H1 (cell line): ENCODE results near the gene MECP2. TPM values are rescaled to one million over a fixed set of nuclear protein-coding genes. Genes with fewer than 3 reads are reported as not detected.

Experiments
- CTCF ChIA-PET: fragments of 300-600 bp; sonication (Branson Sonifier 250); formaldehyde crosslinking; loops from one replicate; lab custom pipeline; 2021; ENCODE audit not compliant: partially characterized antibody; lab: Charles Lee
- POLR2A ChIA-PET: fragments of 300-600 bp; sonication (Branson Sonifier 250); formaldehyde crosslinking; loops from one replicate; lab custom pipeline; 2021; ENCODE audit warnings: inconsistent platforms; ENCODE audit not compliant: partially characterized antibody; lab: Charles Lee
- DNase-seq, 2 experiments: peaks; one replicate each; pipeline versions ENCODE4 v3.0.0 to v3.0.0-alpha.2; 2010 to 2022; ENCODE audit warnings: low spot score in 2 of 2, low read depth in 1 of 2, mixed read lengths in 1 of 2
- FAIRE-seq: peaks from 2 replicates; lab custom pipeline; 2011; peaks lifted over from hg19 to GRCh38; lab: Jason Lieb, UNC
- H2AFZ ChIP-seq: 2 replicates; pipeline ENCODE4 v1.8.1; 2012; ENCODE audit warnings: low read length, inconsistent platforms
- H2AK5ac ChIP-seq: 2 replicates; pipeline ENCODE4 v1.6.1; 2013; ENCODE audit warnings: low read depth, low read length
- H2BK120ac ChIP-seq: replicated peaks from 2 replicates; pipeline ENCODE3; 2013; ENCODE audit warnings: low read depth, low read length, inconsistent platforms
- H2BK12ac ChIP-seq: 2 replicates; pipeline ENCODE4 v1.6.1; 2013; ENCODE audit warnings: low read depth, low read length
- H2BK15ac ChIP-seq: 2 replicates; pipeline ENCODE4 v1.6.1; 2013; ENCODE audit warnings: low read length
- H2BK20ac ChIP-seq: 2 replicates; pipeline ENCODE4 v1.6.1; 2013; ENCODE audit warnings: low read length
- H2BK5ac ChIP-seq: 2 replicates; pipeline ENCODE4 v1.6.1; 2013; ENCODE audit warnings: low read depth, low read length
- H3K14ac ChIP-seq: 2 replicates; pipeline ENCODE4 v1.6.1; 2013; ENCODE audit warnings: inconsistent platforms; ENCODE audit not compliant: insufficient read length
- H3K18ac ChIP-seq: 2 replicates; pipeline ENCODE4 v1.6.1; 2013; ENCODE audit warnings: low read length; ENCODE audit errors: extremely low read depth
- H3K23ac ChIP-seq: 2 replicates; pipeline ENCODE4 v1.6.1; 2013; ENCODE audit warnings: inconsistent platforms; ENCODE audit not compliant: insufficient read length
- H3K23me2 ChIP-seq: 2 replicates; pipeline ENCODE4 v1.6.1; 2013; ENCODE audit warnings: low read depth, low read length
- H3K27ac ChIP-seq: 2 replicates; pipeline ENCODE4 v1.6.1; 2011; ENCODE audit warnings: low read depth, low read length, inconsistent platforms
- H3K27me3 ChIP-seq, 4 experiments: replicated peaks in 1 of 4; 1 replicate in 1 of 4; 2 replicates in 3 of 4; pipeline versions ENCODE4 v1.6.1 to v1.8.1; 2011 to 2013; ENCODE audit warnings: low read length in 3 of 4, mild to moderate bottlenecking in 3 of 4, inconsistent platforms in 2 of 4, mixed read lengths in 2 of 4, moderate library complexity in 1 of 4; ENCODE audit not compliant: control insufficient read depth in 3 of 4, insufficient read depth in 3 of 4; ENCODE audit errors: extremely low read depth in 1 of 4
- H3K36me3 ChIP-seq, 4 experiments: 2 replicates each; pipeline versions ENCODE4 v1.6.1 to v1.8.1; 2011 to 2013; ENCODE audit warnings: mild to moderate bottlenecking in 4 of 4, low read length in 3 of 4, moderate library complexity in 2 of 4, control low read depth in 1 of 4, inconsistent platforms in 1 of 4; ENCODE audit not compliant: insufficient read depth in 4 of 4, control insufficient read depth in 2 of 4
- H3K4ac ChIP-seq: replicated peaks from 2 replicates; pipeline ENCODE3; 2013; ENCODE audit warnings: low read length, low read depth, mixed read lengths, inconsistent platforms; ENCODE audit not compliant: insufficient read length
- H3K4me1 ChIP-seq, 4 experiments: replicated peaks in 1 of 4; 1 replicate in 1 of 4; 2 replicates in 3 of 4; pipeline versions ENCODE4 v1.6.1 to v1.8.1; 2011 to 2013; ENCODE audit warnings: low read length in 3 of 4, inconsistent platforms in 2 of 4, mixed read lengths in 1 of 4; ENCODE audit not compliant: insufficient read depth in 4 of 4, control insufficient read depth in 3 of 4
- H3K4me2 ChIP-seq, 2 experiments: 2 replicates each; pipeline versions ENCODE4 v1.6.1 to v1.8.1; 2011 to 2013; ENCODE audit warnings: low read depth in 2 of 2, low read length in 2 of 2, control low read depth in 1 of 2, inconsistent platforms in 1 of 2, mild to moderate bottlenecking in 1 of 2; ENCODE audit not compliant: insufficient read depth in 1 of 2
- H3K4me3 ChIP-seq, 4 experiments: fragments of 200-600, 300-600 bp in 1 of 4; sonication (generic), shearing (Covaris generic), sonication (Bioruptor Twin) in 1 of 4; 2 replicates each; pipeline versions ENCODE4 v1.5.1 to v1.8.1; 2011 to 2016; ENCODE audit warnings: low read length in 4 of 4, low read depth in 3 of 4, control low read depth in 2 of 4, inconsistent platforms in 2 of 4, mild to moderate bottlenecking in 2 of 4, mixed read lengths in 1 of 4, moderate library complexity in 1 of 4; ENCODE audit not compliant: insufficient read depth in 2 of 4; ENCODE audit errors: extremely low read depth in 1 of 4
- H3K56ac ChIP-seq: replicated peaks from 2 replicates; pipeline ENCODE3; 2013; ENCODE audit warnings: low read depth, mild to moderate bottlenecking, mixed read lengths, low read length, inconsistent platforms; ENCODE audit not compliant: insufficient read length
- H3K79me1 ChIP-seq: 2 replicates; pipeline ENCODE4 v1.6.1; 2013; ENCODE audit warnings: low read depth, low read length, control low read depth
- H3K79me2 ChIP-seq, 2 experiments: 2 replicates each; pipeline versions ENCODE4 v1.6.1 to v1.8.1; 2012 to 2013; ENCODE audit warnings: low read length in 2 of 2, mild to moderate bottlenecking in 2 of 2, inconsistent platforms in 1 of 2; ENCODE audit not compliant: insufficient read depth in 2 of 2, control insufficient read depth in 1 of 2
- H3K9ac ChIP-seq, 4 experiments: replicated peaks in 1 of 4; 1 replicate in 1 of 4; 2 replicates in 3 of 4; pipeline versions ENCODE4 v1.6.1 to v1.8.1; 2011 to 2013; ENCODE audit warnings: low read depth in 3 of 4, low read length in 3 of 4, control low read depth in 2 of 4, mild to moderate bottlenecking in 2 of 4, moderate library complexity in 2 of 4, inconsistent platforms in 1 of 4; ENCODE audit errors: extremely low read depth in 1 of 4
- H3K9me3 ChIP-seq, 2 experiments: 2 replicates each; pipeline versions ENCODE4 v1.6.1 to v1.8.1; 2012 to 2013; ENCODE audit warnings: mild to moderate bottlenecking in 2 of 2, moderate library complexity in 2 of 2, control low read depth in 1 of 2, inconsistent platforms in 1 of 2, low read depth in 1 of 2, low read length in 1 of 2, mixed read lengths in 1 of 2; ENCODE audit not compliant: insufficient read depth in 2 of 2
- H4K20me1 ChIP-seq, 2 experiments: replicated peaks in 1 of 2; 2 replicates each; pipeline versions ENCODE3 to v1.8.1; 2011 to 2013; ENCODE audit warnings: inconsistent platforms in 2 of 2, low read length in 2 of 2, mild to moderate bottlenecking in 1 of 2; ENCODE audit not compliant: insufficient read depth in 2 of 2, control insufficient read depth in 1 of 2
- H4K5ac ChIP-seq: 2 replicates; pipeline ENCODE4 v1.6.1; 2013; ENCODE audit warnings: low read length, low read depth, mixed read lengths, inconsistent platforms; ENCODE audit not compliant: insufficient read length
- H4K8ac ChIP-seq: 2 replicates; pipeline ENCODE4 v1.8.0; 2013; ENCODE audit warnings: mild to moderate bottlenecking, moderate library complexity, low read length, inconsistent platforms; ENCODE audit not compliant: insufficient read depth; ENCODE audit errors: extremely low read depth
- H4K91ac ChIP-seq: replicated peaks from 2 replicates; pipeline ENCODE3; 2013; ENCODE audit warnings: low read length, mixed read lengths, inconsistent platforms; ENCODE audit not compliant: insufficient read length
- BRCA1 ChIP-seq: IDR thresholded peaks from 2 replicates; pipeline ENCODE4 v1.6.1; 2012; ENCODE audit warnings: low read depth, low read length, improper control_type of control experiment
- CBX5 ChIP-seq: fragments of 300-800, 300-1000 bp; sonication (generic); IDR thresholded peaks from 2 replicates; pipeline ENCODE4 v1.7.1; 2016; ENCODE audit warnings: antibody characterized with exemption, low read length, low read depth
- CTBP2 ChIP-seq: IDR thresholded peaks from 2 replicates; pipeline ENCODE4 v1.7.0; 2011; ENCODE audit warnings: borderline replicate concordance, mild to moderate bottlenecking, moderate library complexity, mixed read lengths, low read length; ENCODE audit not compliant: insufficient read depth, insufficient read length
- MAFK ChIP-seq: IDR thresholded peaks from 2 replicates; pipeline ENCODE4 v1.6.1; 2012; ENCODE audit warnings: low read depth, mild to moderate bottlenecking, improper control_type of control experiment, low read length
- POLR2AphosphoS5 ChIP-seq: IDR thresholded peaks from 2 replicates; pipeline ENCODE4 v1.6.1; 2011; ENCODE audit warnings: low read depth, low read length
- POU5F1 ChIP-seq: IDR thresholded peaks from 2 replicates; pipeline ENCODE4 v1.6.1; 2011; ENCODE audit warnings: low read depth, mild to moderate bottlenecking, low read length, moderate library complexity
- RFX5 ChIP-seq: IDR thresholded peaks from 2 replicates; pipeline ENCODE4 v1.6.1; 2011; ENCODE audit warnings: low read depth, low read length, improper control_type of control experiment, borderline replicate concordance
- SP2 ChIP-seq: IDR thresholded peaks from 2 replicates; pipeline ENCODE4 v1.6.1; 2012; ENCODE audit warnings: mild to moderate bottlenecking, low read length, inconsistent platforms
- SRF ChIP-seq: IDR thresholded peaks from 2 replicates; pipeline ENCODE4 v1.6.1; 2011; ENCODE audit warnings: mild to moderate bottlenecking, low read depth, low read length, moderate library complexity
- TAF1 ChIP-seq: IDR thresholded peaks from 2 replicates; pipeline ENCODE4 v1.6.1; 2011; ENCODE audit warnings: mild to moderate bottlenecking, low read depth, low read length
- TAF7 ChIP-seq: optimal IDR thresholded peaks from 2 replicates; pipeline ENCODE3; 2011; ENCODE audit warnings: low read depth, mild to moderate bottlenecking, inconsistent platforms, low read length, moderate library complexity, borderline replicate concordance
- TEAD4 ChIP-seq: IDR thresholded peaks from 2 replicates; pipeline ENCODE4 v1.6.1; 2012; ENCODE audit warnings: low read depth, low read length, inconsistent platforms, mixed read lengths
- WGBS, 2 experiments: shearing (Covaris generic) in 1 of 2; methylation state at CpG; one replicate each; pipeline versions ENCODE4 v1.1.6 to v1.1.7; 2013 to 2015; ENCODE audit warnings: low lambda C conversion rate in 2 of 2, mixed read lengths in 2 of 2, inconsistent platforms in 1 of 2, low coverage in 1 of 2, missing lambda C conversion rate in 1 of 2; ENCODE audit not compliant: insufficient replicate concordance in 2 of 2, insufficient coverage in 1 of 2, insufficient read length in 1 of 2; ENCODE audit errors: extremely low coverage in 1 of 2, missing lambda C conversion rate in 1 of 2; 5-methylcytosine and 5-hydroxymethylcytosine counted together
- polyA plus RNA-seq, 7 experiments: library from polyadenylated mRNA; depleted of rRNA in 3 of 7; stranded (reverse) in 5 of 7; unstranded in 2 of 7; fragments of >200 nt in 5 of 7; fragments of 200-250 nt in 2 of 7; gene quantifications; 1 replicate in 5 of 7; 2 replicates in 1 of 7; 4 replicates in 1 of 7; pipeline versions ENCODE4 v1.2.1 to v1.2.3, GENCODE V29; 2011 to 2013; ENCODE audit warnings: missing spikeins in 2 of 7, mixed read lengths in 2 of 7
- total RNA-seq: library from RNA; stranded (reverse); fragmentation: NEBNext Ultra II Directional; extraction: Animal tissue kit (Norgen Biotek cat#: 25700); gene quantifications from 2 replicates; pipeline ENCODE4 v1.2.1, GENCODE V29; 2021
- TF ChIP-seq, protein P1 (sequence below): IDR thresholded peaks from 2 replicates; pipeline ENCODE4 v1.6.1; 2012; ENCODE audit warnings: inconsistent platforms
- TF ChIP-seq, protein P2 (sequence below): IDR thresholded peaks from 2 replicates; pipeline ENCODE4 v1.6.1; 2011; ENCODE audit warnings: low read depth, mild to moderate bottlenecking, low read length; ENCODE audit not compliant: insufficient read depth

The MECP2 gene
- total and polyA plus RNA-seq, 2 of the 8 experiments (the other 6 are each of a cell fraction or from before 2014, with no cell fraction given): 5.0 to 32.4 TPM

DNA sequence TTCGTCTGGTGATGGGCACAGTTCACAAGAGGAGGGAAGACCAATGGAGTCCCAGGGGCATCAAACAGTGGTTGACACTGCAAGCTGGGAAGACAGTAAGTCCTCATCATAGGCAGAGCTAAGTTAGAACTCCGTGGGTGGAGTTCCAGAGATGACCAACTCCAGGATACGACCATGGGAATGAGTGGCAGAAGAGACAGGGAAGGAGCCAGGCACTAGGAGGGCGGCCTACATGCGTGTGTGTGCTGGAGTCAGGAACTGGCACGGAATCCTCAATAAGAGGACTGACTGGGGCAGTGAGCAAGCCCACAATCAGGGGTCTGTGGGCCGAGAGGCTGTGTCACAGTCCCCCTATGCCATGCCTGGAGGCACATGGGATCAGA lies 47.4 kb downstream of the MECP2 start:
- H4K8ac ChIP-seq: no peak overlapping the region; the same call in 1 of the 2 replicates
- H2BK12ac ChIP-seq: no peak overlapping the region
- H3K27me3 ChIP-seq: no peaks in the 10 kb centered on the region
- FAIRE-seq: no peak
- no peaks in the 10 kb centered on the region for H3K9me3 ChIP-seq
- H4K20me1 ChIP-seq: peaks cover 0 to 2% of the 10 kb centered on the region in 2 experiments
- H3K23me2 ChIP-seq: no peaks in the 10 kb centered on the region
- H3K23ac ChIP-seq: no peak overlapping the region
- no peaks in the 10 kb centered on the region; a peak in 1 of 7 replicates for H3K4me1 ChIP-seq
- H4K91ac ChIP-seq: no peak overlapping the region
- H2BK120ac ChIP-seq: no peak overlapping the region
- H3K79me2 ChIP-seq: peaks cover 0 to 39% of the 10 kb centered on the region in 2 experiments; a peak in 2 of 4 replicates
- no peak overlapping the region for H3K4me2 ChIP-seq
- H2BK5ac ChIP-seq: no peak overlapping the region
- H2BK20ac ChIP-seq: no peak overlapping the region
- no peak overlapping the region for H2AFZ ChIP-seq
- H3K18ac ChIP-seq: no peak overlapping the region
- no peak for DNase-seq
- H3K14ac ChIP-seq: no peak overlapping the region
- ChIA-PET CTCF (interaction anchor here (0.7 to 2.0 kb wide), 7 partner anchors 11 to 54 kb away, joined by 3 to 6 read pairs (median 5); partner anchors contain the start of gene IRAK1), POLR2A (interaction anchor here (1.0 kb wide), 1 partner anchor 10 kb away, joined by 3 read pairs; no protein-coding TSS in a partner anchor)
- H3K9ac ChIP-seq: no peak overlapping the region
- no peak overlapping the region for H3K4ac ChIP-seq
- no peak overlapping the region for H3K27ac ChIP-seq
- H3K36me3 ChIP-seq: no peaks in the 10 kb centered on the region; a peak in 1 of 8 replicates
- H3K56ac ChIP-seq: no peak overlapping the region
- no peak overlapping the region for H2AK5ac ChIP-seq
- H2BK15ac ChIP-seq: no peak overlapping the region
- H4K5ac ChIP-seq: no peak overlapping the region
- H3K79me1 ChIP-seq: peaks cover 7% of the 10 kb centered on the region; the same call in 1 of the 2 replicates
- 86% methylated on average over 1 of the region's 7 CpGs; no CpG with 5 or more reads in 1 of the 2 experiments for WGBS, 2 experiments
- H3K4me3 ChIP-seq: no peak overlapping the region
- TF ChIP-seq RFX5: no peak
- no peak for TF ChIP-seq SRF
- no peak for TF ChIP-seq CBX5
- TF ChIP-seq TAF7: no peak
- TF ChIP-seq MAFK: no peak
- TF ChIP-seq, protein P1, sequence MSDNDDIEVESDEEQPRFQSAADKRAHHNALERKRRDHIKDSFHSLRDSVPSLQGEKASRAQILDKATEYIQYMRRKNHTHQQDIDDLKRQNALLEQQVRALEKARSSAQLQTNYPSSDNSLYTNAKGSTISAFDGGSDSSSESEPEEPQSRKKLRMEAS: no peak
- no peak for TF ChIP-seq POLR2AphosphoS5
- no peak for TF ChIP-seq BRCA1
- TF ChIP-seq SP2: no peak
- no peak for TF ChIP-seq TEAD4
- TF ChIP-seq CTBP2: no peak
- TF ChIP-seq TAF1: no peak
- TF ChIP-seq, protein P2, sequence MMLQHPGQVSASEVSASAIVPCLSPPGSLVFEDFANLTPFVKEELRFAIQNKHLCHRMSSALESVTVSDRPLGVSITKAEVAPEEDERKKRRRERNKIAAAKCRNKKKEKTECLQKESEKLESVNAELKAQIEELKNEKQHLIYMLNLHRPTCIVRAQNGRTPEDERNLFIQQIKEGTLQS: no peak
- TF ChIP-seq POU5F1: no peak
